ENCODE results near the gene ALG12.
A peak's percentile ranks its signal among the peaks of the same experiment; 100 is the strongest.

Gene ALG12

DNA sequence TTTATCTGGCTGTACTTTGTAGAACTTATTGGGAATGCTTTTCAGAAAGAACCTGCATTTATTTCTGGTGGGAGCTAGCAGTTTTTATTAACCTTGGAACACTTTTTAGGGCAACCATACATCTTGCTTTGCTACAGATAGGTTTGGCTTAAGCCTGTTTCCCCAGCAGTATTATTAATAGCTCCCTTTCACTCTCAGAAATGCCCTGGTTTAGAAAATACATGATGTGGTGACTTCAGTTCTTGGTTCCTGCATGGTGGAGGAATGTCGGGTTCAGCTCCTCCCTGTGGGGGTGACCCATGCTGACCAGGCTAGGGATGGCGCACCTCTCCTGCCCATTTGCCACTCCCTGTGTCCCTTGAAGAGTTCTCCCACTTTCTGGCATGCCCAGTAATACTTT is 36.4 kb downstream of the ALG12 start:
- Histone ChIP-seq H3K79me2 (ENCODE audit: insufficient read depth, low read length) (peaks cover 18% of the 10 kb centered on the region), H3K4me2 (ENCODE audit: low read length) (no peak overlapping the region), H3F3A (ENCODE audit: insufficient read depth, low read length) (no peaks in the 10 kb centered on the region), H3K27me3 (ENCODE audit: insufficient read depth, low read length) (no peaks in the 10 kb centered on the region), H3K9ac (ENCODE audit: low read length) (no peak overlapping the region), H3K9me2 (ENCODE audit: low read depth, low read length) (no peaks in the 10 kb centered on the region), H3K4me3 (ENCODE audit: low read depth, low read length, poor library complexity, severe bottlenecking) (no peak overlapping the region), H4K20me1 (ENCODE audit: insufficient read depth, low read length) (no peaks in the 10 kb centered on the region), H3K27ac (ENCODE audit: low read depth, low read length, poor library complexity, severe bottlenecking) (no peak overlapping the region), H2AFZ (ENCODE audit: low read length) (no peak overlapping the region), H3K4me1 (ENCODE audit: insufficient read depth, low read length, severe bottlenecking) (peaks cover 9% of the 10 kb centered on the region), H3K36me3 (ENCODE audit: insufficient read depth, low read length) (peaks cover 67% of the 10 kb centered on the region), H3K9me3 (ENCODE audit: low read length) (peaks cover 6% of the 10 kb centered on the region; the same call in 1 of the 2 replicates)
- TF ChIP-seq EZH2 (IDR thresholded peaks at IDR 0.05; ENCODE audit: borderline replicate concordance, low read length), result no peak
- TF ChIP-seq, protein P1, sequence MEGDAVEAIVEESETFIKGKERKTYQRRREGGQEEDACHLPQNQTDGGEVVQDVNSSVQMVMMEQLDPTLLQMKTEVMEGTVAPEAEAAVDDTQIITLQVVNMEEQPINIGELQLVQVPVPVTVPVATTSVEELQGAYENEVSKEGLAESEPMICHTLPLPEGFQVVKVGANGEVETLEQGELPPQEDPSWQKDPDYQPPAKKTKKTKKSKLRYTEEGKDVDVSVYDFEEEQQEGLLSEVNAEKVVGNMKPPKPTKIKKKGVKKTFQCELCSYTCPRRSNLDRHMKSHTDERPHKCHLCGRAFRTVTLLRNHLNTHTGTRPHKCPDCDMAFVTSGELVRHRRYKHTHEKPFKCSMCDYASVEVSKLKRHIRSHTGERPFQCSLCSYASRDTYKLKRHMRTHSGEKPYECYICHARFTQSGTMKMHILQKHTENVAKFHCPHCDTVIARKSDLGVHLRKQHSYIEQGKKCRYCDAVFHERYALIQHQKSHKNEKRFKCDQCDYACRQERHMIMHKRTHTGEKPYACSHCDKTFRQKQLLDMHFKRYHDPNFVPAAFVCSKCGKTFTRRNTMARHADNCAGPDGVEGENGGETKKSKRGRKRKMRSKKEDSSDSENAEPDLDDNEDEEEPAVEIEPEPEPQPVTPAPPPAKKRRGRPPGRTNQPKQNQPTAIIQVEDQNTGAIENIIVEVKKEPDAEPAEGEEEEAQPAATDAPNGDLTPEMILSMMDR (IDR thresholded peaks at IDR 0.05; ENCODE audit: low read length), result no peak

DNA sequence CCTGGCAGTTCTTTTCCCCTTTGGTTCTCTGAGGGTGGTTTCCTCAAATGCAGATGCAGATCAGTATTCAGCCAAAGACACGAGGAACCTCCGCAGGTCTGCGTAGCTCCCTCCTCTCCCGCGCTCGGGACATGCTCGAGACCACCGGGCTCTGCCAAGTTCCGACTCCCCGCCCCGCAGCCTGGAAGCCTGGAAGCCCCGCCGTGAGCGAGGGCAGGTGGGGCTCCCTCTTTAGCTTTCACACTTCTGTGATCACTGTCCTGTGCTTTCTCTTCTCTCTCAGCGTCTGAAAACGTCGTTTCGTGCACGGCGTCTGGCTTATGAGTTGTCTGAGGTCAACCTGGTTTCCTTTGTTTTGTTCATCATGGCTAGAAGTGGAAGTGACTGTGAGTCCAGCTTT is 38.0 kb downstream of the ALG12 start:
- H3K36me3 ChIP-seq (ENCODE audit: insufficient read depth, low read length), result peaks cover 61% of the 10 kb centered on the region
- H3K9ac ChIP-seq (ENCODE audit: low read length), result no peak overlapping the region
- peaks cover 10% of the 10 kb centered on the region; the same call in 1 of the 2 replicates for H3K9me3 ChIP-seq (ENCODE audit: low read length)
- peaks cover 9% of the 10 kb centered on the region for H3K4me1 ChIP-seq (ENCODE audit: insufficient read depth, low read length, severe bottlenecking)
- H3K27me3 ChIP-seq (ENCODE audit: insufficient read depth, low read length), result no peaks in the 10 kb centered on the region
- peak overlapping the region; percentile 10; the same call in 1 of the 2 replicates for H3K4me2 ChIP-seq (ENCODE audit: low read length)
- no peaks in the 10 kb centered on the region for H4K20me1 ChIP-seq (ENCODE audit: insufficient read depth, low read length)
- no peak overlapping the region for H2AFZ ChIP-seq (ENCODE audit: low read length)
- peaks cover 33% of the 10 kb centered on the region for H3K79me2 ChIP-seq (ENCODE audit: insufficient read depth, low read length)
- no peaks in the 10 kb centered on the region for H3F3A ChIP-seq (ENCODE audit: insufficient read depth, low read length)
- TF ChIP-seq, protein P1 (IDR thresholded peaks at IDR 0.05; ENCODE audit: low read length), result no peak
- TF ChIP-seq EZH2 (IDR thresholded peaks at IDR 0.05; ENCODE audit: borderline replicate concordance, low read length), result no peak
- no peaks in the 10 kb centered on the region for H3K9me2 ChIP-seq (ENCODE audit: low read depth, low read length)
- no peak overlapping the region for H3K4me3 ChIP-seq (ENCODE audit: low read depth, low read length, poor library complexity, severe bottlenecking)
- H3K27ac ChIP-seq (ENCODE audit: low read depth, low read length, poor library complexity, severe bottlenecking), result no peak overlapping the region

DNA sequence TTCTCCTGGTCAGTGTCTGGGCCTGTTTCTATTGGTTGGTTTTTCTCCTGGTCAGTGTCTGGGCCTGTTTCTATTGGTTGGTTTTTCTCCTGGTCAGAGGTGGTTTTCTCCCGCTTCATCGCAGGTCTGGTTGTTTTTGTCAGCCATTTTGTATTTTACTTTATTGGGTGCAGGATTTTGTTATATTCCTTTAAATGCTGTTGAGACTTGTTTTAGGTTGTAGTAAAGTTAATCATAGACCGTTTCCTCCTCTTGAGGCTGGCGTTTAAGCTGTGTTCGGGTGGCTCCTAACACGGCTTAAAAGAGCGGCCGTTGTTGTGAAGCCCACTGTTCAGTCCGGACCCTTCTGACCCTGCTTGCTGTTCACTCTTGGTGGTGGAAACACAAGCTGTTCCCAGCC is 38.4 kb downstream of the ALG12 start:
- Histone ChIP-seq H4K20me1 (ENCODE audit: insufficient read depth, low read length) (no peaks in the 10 kb centered on the region), H3K9me2 (ENCODE audit: low read depth, low read length) (no peaks in the 10 kb centered on the region), H3K9ac (ENCODE audit: low read length) (no peak overlapping the region), H3K4me1 (ENCODE audit: insufficient read depth, low read length, severe bottlenecking) (peaks cover 9% of the 10 kb centered on the region), H3K27me3 (ENCODE audit: insufficient read depth, low read length) (no peaks in the 10 kb centered on the region), H3K4me2 (ENCODE audit: low read length) (peak overlapping the region; percentile 10; the same call in 1 of the 2 replicates), H2AFZ (ENCODE audit: low read length) (no peak overlapping the region), H3K36me3 (ENCODE audit: insufficient read depth, low read length) (peaks cover 57% of the 10 kb centered on the region), H3K9me3 (ENCODE audit: low read length) (peaks cover 10% of the 10 kb centered on the region; the same call in 1 of the 2 replicates), H3F3A (ENCODE audit: insufficient read depth, low read length) (no peaks in the 10 kb centered on the region), H3K79me2 (ENCODE audit: insufficient read depth, low read length) (peaks cover 37% of the 10 kb centered on the region), H3K4me3 (ENCODE audit: low read depth, low read length, poor library complexity, severe bottlenecking) (no peak overlapping the region), H3K27ac (ENCODE audit: low read depth, low read length, poor library complexity, severe bottlenecking) (no peak overlapping the region)
- TF ChIP-seq, protein P1 (IDR thresholded peaks at IDR 0.05; ENCODE audit: low read length), result no peak
- no peak for TF ChIP-seq EZH2 (IDR thresholded peaks at IDR 0.05; ENCODE audit: borderline replicate concordance, low read length)
